ENCODE results near the gene DRD5.

DRD5 gene

DNA sequence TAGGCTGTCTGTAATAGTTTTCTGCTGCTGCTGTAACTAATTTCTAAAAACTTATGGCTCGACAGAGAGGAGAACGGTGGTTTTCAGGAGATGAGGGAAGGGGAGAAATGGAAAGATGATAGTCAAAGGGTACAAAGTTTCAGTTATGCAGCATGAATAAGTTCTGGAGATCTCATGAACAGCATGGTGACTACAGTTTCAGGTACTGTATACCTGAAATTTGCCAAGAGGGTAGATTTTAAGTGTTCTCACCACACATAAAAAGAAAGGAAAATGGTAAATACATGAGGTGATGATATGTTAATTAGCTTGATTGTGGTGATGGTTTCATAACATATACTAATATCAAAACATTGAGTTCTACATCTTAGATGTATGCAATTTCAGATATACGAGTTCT is 34.9 kb downstream of the DRD5 start:
- DNase-seq (ENCODE audit: low read depth in 3 of 3): no peak

GRCh38 chr4:9820343-9820742 is 38.9 kb downstream of the DRD5 start:
- DNase-seq (ENCODE audit: low read depth in 3 of 3): no peak

- DNase-seq (ENCODE audit: low read depth in 3 of 3): peak in 1 of 3 donors; percentile 16
These were observed 43.6 kb downstream of the DRD5 start for GRCh38 chr4:9825049-9825448.

DNA sequence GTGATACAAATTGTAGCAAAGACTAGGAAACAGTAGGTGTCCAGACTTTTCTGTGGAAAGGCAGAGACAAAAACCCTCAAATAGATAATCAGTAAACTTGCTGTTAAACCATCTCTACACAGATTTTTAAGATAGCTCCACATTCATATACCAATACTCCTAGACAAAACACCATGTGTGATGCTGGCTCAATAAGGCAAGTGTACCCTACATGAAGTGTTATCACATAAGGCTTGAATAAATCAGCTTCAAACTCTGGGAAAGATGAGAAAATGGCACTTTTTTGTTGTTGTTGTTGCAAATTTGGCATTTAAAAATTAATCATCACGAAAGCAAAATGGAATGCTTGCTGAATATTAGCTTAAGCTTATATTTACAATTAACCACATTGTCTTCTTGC is 45.1 kb downstream of the DRD5 start:
- DNase-seq (ENCODE audit: low read depth in 3 of 3): no peak

- DNase-seq (ENCODE audit: low read depth in 3 of 3): no peak
These were observed 51.2 kb downstream of the DRD5 start for GRCh38 chr4:9832640-9833039.

DNA sequence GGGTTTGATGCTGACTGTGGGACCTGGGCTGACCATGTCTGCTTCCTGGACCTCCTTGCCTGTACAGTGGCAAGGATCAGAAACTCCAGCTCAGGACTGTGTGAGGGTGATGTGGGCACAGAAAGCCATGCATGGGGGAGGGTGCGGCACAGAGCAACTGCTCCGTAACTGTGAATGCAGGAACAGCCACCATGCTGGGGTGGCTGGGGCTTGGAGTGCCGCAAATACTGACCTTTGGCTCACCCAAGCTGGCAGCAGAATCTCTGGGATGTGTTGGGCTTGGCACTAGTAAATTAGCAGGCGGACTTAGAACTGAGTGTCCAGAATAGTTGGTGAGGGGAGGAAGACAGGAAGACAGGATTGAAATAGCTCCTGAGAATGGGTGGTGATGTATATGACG is 52.0 kb downstream of the DRD5 start:
- no peak for DNase-seq (ENCODE audit: low read depth in 3 of 3)

Measured in stimulated activated CD4-positive, alpha-beta T cell treated with anti-CD3 and anti-CD28 coated beads, TNF-alpha, amount 100 ng/mL, for 48 hours (primary cell).